ENCODE measurements around the gene MAOA. TPM values are rescaled to one million over a fixed set of nuclear protein-coding genes. Genes with fewer than 3 reads are reported as not detected.
"Not testable (repeated sequence)": the region's sequence is repeated elsewhere in the genome, so short reads cannot be mapped to it uniquely, and the experiment has no call there.

MAOA gene
- polyA plus RNA-seq (ENCODE audit: insufficient read length) = 19.4 TPM
- long read RNA-seq, donor 1, full-length matches to known transcripts = 8 of 8 reads
- long read RNA-seq, donor 1, partial matches to known transcripts = 0 of 8 reads
- long read RNA-seq, donor 1, other reads (novel, unspliced or antisense) = 0 of 8 reads
- long read RNA-seq, donor 2, full-length matches to known transcripts = 4 of 4 reads
- long read RNA-seq, donor 2, partial matches to known transcripts = 0 of 4 reads
- long read RNA-seq, donor 2, other reads (novel, unspliced or antisense) = 0 of 4 reads
- long read RNA-seq, donor 3, full-length matches to known transcripts = 3 of 3 reads
- long read RNA-seq, donor 3, partial matches to known transcripts = 0 of 3 reads
- long read RNA-seq, donor 3, other reads (novel, unspliced or antisense) = 0 of 3 reads
- long read RNA-seq, donor 4 = 0 reads
- long read RNA-seq, donor 5, full-length matches to known transcripts = 8 of 8 reads
- long read RNA-seq, donor 5, partial matches to known transcripts = 0 of 8 reads
- long read RNA-seq, donor 5, other reads (novel, unspliced or antisense) = 0 of 8 reads
- long read RNA-seq, donor 6, full-length matches to known transcripts = 5 of 5 reads
- long read RNA-seq, donor 6, partial matches to known transcripts = 0 of 5 reads
- long read RNA-seq, donor 6, other reads (novel, unspliced or antisense) = 0 of 5 reads
- long read RNA-seq, donor 7, full-length matches to known transcripts = 8 of 18 reads
- long read RNA-seq, donor 7, partial matches to known transcripts = 10 of 18 reads
- long read RNA-seq, donor 7, other reads (novel, unspliced or antisense) = 0 of 18 reads
- long read RNA-seq, donor 8, full-length matches to known transcripts = 3 of 3 reads
- long read RNA-seq, donor 8, partial matches to known transcripts = 0 of 3 reads
- long read RNA-seq, donor 8, other reads (novel, unspliced or antisense) = 0 of 3 reads

- DNase-seq = peak; percentile 31
Observed at GRCh38 chrX:43656005-43656494, at the start of gene MAOA. MAOA (plus strand) TSS chrX:43656299; CDS start chrX:43656342, 43 bp downstream.

- no peak for DNase-seq
Observed at GRCh38 chrX:43612400-43612799, 43.7 kb upstream of the MAOA start.

- no peak for DNase-seq
Observed at GRCh38 chrX:43615660-43616059, 40.4 kb upstream of the MAOA start.

- no peak for DNase-seq
Observed at GRCh38 chrX:43618366-43619205, 37.5 kb upstream of the MAOA start.

- DNase-seq = not testable (repeated sequence)
Observed at GRCh38 chrX:43619861-43620260, 36.2 kb upstream of the MAOA start.

- DNase-seq = no peak
Observed at GRCh38 chrX:43627147-43627546, 29.0 kb upstream of the MAOA start.

GRCh38 chrX:43627669-43628068 lies 28.4 kb upstream of the MAOA start:
- no peak for DNase-seq

GRCh38 chrX:43629229-43629628 lies 26.9 kb upstream of the MAOA start:
- no peak for DNase-seq

GRCh38 chrX:43631841-43632240 lies 24.3 kb upstream of the MAOA start:
- no peak for DNase-seq

- DNase-seq = no peak
Observed at GRCh38 chrX:43633081-43633480, 23.0 kb upstream of the MAOA start.

- no peak for DNase-seq
Observed at GRCh38 chrX:43633757-43634156, 22.3 kb upstream of the MAOA start.

GRCh38 chrX:43640482-43640881 lies 15.6 kb upstream of the MAOA start:
- no peak for DNase-seq

- no peak for DNase-seq
Observed at GRCh38 chrX:43641691-43642090, 14.4 kb upstream of the MAOA start.

GRCh38 chrX:43643201-43643600 lies 12.9 kb upstream of the MAOA start:
- no peak for DNase-seq

GRCh38 chrX:43643662-43644061 lies 12.4 kb upstream of the MAOA start:
- DNase-seq = no peak

GRCh38 chrX:43644124-43644701 lies 11.9 kb upstream of the MAOA start:
- no peak for DNase-seq

GRCh38 chrX:43646800-43647199 lies 9.3 kb upstream of the MAOA start:
- DNase-seq = no peak

- DNase-seq = peak; percentile 88
Observed at GRCh38 chrX:43654431-43655150, 1.5 kb upstream of the MAOA start.

- peak; percentile 15 for DNase-seq
Observed at GRCh38 chrX:43655151-43656004, 721 bp upstream of the MAOA start.

GRCh38 chrX:43657671-43658070 lies 1.6 kb downstream of the MAOA start:
- DNase-seq = no peak
